ENCODE measurements around the gene PURA.

GRCh38 chr5:140130949-140131733, 17.2 kb downstream of the PURA start:
- TF ChIP-seq, protein P1, sequence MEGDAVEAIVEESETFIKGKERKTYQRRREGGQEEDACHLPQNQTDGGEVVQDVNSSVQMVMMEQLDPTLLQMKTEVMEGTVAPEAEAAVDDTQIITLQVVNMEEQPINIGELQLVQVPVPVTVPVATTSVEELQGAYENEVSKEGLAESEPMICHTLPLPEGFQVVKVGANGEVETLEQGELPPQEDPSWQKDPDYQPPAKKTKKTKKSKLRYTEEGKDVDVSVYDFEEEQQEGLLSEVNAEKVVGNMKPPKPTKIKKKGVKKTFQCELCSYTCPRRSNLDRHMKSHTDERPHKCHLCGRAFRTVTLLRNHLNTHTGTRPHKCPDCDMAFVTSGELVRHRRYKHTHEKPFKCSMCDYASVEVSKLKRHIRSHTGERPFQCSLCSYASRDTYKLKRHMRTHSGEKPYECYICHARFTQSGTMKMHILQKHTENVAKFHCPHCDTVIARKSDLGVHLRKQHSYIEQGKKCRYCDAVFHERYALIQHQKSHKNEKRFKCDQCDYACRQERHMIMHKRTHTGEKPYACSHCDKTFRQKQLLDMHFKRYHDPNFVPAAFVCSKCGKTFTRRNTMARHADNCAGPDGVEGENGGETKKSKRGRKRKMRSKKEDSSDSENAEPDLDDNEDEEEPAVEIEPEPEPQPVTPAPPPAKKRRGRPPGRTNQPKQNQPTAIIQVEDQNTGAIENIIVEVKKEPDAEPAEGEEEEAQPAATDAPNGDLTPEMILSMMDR (conservative IDR thresholded peaks at IDR 0.05; ENCODE audit: low read depth, low read length) = no peak
- no peak for TF ChIP-seq CEBPB (IDR thresholded peaks at IDR 0.05; ENCODE audit: low read depth, low read length)
- no peak for TF ChIP-seq MAZ (IDR thresholded peaks at IDR 0.05; ENCODE audit: borderline replicate concordance, low read depth, low read length)
- no peak for TF ChIP-seq POLR2A (IDR thresholded peaks at IDR 0.05; ENCODE audit: low read depth, low read length)
- TF ChIP-seq RCOR1 (IDR thresholded peaks at IDR 0.05; ENCODE audit: insufficient replicate concordance, low read length) = no peak
- no peak for TF ChIP-seq RAD21 (IDR thresholded peaks at IDR 0.05; ENCODE audit: low read length)
- no peak for TF ChIP-seq FOS (IDR thresholded peaks at IDR 0.05; ENCODE audit: low read depth, low read length)
- TF ChIP-seq CHD1 (IDR thresholded peaks at IDR 0.05; ENCODE audit: low read depth, low read length) = no peak
- TF ChIP-seq SMC3 (IDR thresholded peaks at IDR 0.05; ENCODE audit: low read depth, low read length) = no peak
- no peak for TF ChIP-seq ELK1 (IDR thresholded peaks at IDR 0.05; ENCODE audit: borderline replicate concordance, low read depth, low read length)
- no peak for TF ChIP-seq NFE2L2 (IDR thresholded peaks at IDR 0.05; ENCODE audit: low read depth, low read length)
- TF ChIP-seq RFX5 (IDR thresholded peaks at IDR 0.05; ENCODE audit: low read depth, low read length) = no peak
- TF ChIP-seq USF2 (IDR thresholded peaks at IDR 0.05; ENCODE audit: low read depth, low read length) = no peak
